Gastrocnemius medialis (tissue), 4 donors: ENCODE measurements around the gene NSUN4.
"Not testable (repeated sequence)": the region's sequence is repeated elsewhere in the genome, so short reads cannot be mapped to it uniquely, and the experiment has no call there.

Experiments used
- CTCF ChIP-seq, 5 experiments: fragments of 450-650 bp in 3 of 5; fragments of 200-600 bp in 2 of 5; sonication (generic) in 2 of 5; IDR thresholded peaks in 4 of 5; conservative IDR thresholded peaks in 1 of 5; 1 replicate in 4 of 5; 2 replicates in 1 of 5; pipeline ENCODE4 v1.5.1; 2016 to 2019; ENCODE audit warnings: antibody characterized with exemption in 5 of 5, mild to moderate bottlenecking in 3 of 5, moderate library complexity in 3 of 5
- POLR2A ChIP-seq, 2 donors: fragments of 450-650 bp; IDR thresholded peaks; one replicate each; pipeline ENCODE4 v1.6.1; 2017; ENCODE audit warnings: antibody characterized with exemption in 2 of 2, mild to moderate bottlenecking in 2 of 2, moderate library complexity in 2 of 2

GRCh38 chr1:46329807-46330206 is 10.8 kb upstream of the NSUN4 start:
- not testable (repeated sequence) for TF ChIP-seq CTCF (IDR thresholded peaks at IDR 0.05 in 4 of 5, conservative IDR thresholded peaks at IDR 0.05 in 1 of 5); POLR2A (IDR thresholded peaks at IDR 0.05)
